SK-N-SH (cell line): Measurements from ENCODE around the gene APRT. TPM values are rescaled to one million over a fixed set of nuclear protein-coding genes. Genes with fewer than 3 reads are reported as not detected.
A peak's percentile ranks its signal among the peaks of the same experiment; 100 is the strongest.

Experiments used
- CTCF ChIA-PET: fragments of 300-600, 350-600 bp; formaldehyde crosslinking; extraction: SDS; loops from one replicate; lab custom pipeline; 2021; lab: Yijun Ruan, JAX
- POLR2A ChIA-PET: fragments of 350-600 bp; sonication (Branson Sonifier 250); formaldehyde crosslinking; extraction: SDS; loops from one replicate; lab custom pipeline; 2020; ENCODE audit warnings: antibody characterized with exemption, inconsistent platforms; lab: Yijun Ruan, JAX
- DNase-seq: peaks from one replicate; pipeline ENCODE4 v3.0.0; 2012
- H2AFZ ChIP-seq: fragments of 200-600 bp; sonication (generic); 2 replicates; pipeline ENCODE4 v1.8.1; 2016; ENCODE audit warnings: antibody characterized with exemption, mild to moderate bottlenecking, low read depth
- H3F3A ChIP-seq: fragments of 200-600 bp; sonication (generic); replicated peaks from 2 replicates; pipeline ENCODE3; 2016; ENCODE audit warnings: antibody characterized with exemption, mild to moderate bottlenecking; ENCODE audit not compliant: insufficient read depth
- H3K27ac ChIP-seq, 2 experiments: fragments of 200-500 bp in 1 of 2; fragments of 200-600 bp in 1 of 2; sonication (Bioruptor generic) in 1 of 2; sonication (generic), shearing (Covaris generic) in 1 of 2; 2 replicates each; pipeline versions ENCODE4 v1.5.1 to v1.6.1; 2014 to 2016; ENCODE audit warnings: low read depth in 2 of 2, inconsistent platforms in 1 of 2, low read length in 1 of 2, mild to moderate bottlenecking in 1 of 2, mixed read lengths in 1 of 2
- H3K27me3 ChIP-seq: fragments of 200-600 bp; sonication (generic), shearing (Covaris generic); 2 replicates; pipeline ENCODE4 v1.6.1; 2016; ENCODE audit warnings: mixed run types; ENCODE audit not compliant: insufficient read depth
- H3K36me3 ChIP-seq, 2 experiments: fragments of 200-500 bp in 1 of 2; fragments of 200-600 bp in 1 of 2; sonication (Bioruptor generic) in 1 of 2; sonication (generic) in 1 of 2; replicated peaks in 1 of 2; 2 replicates each; pipeline versions ENCODE3 to v1.5.1; 2014 to 2016; ENCODE audit warnings: low read length in 1 of 2, mild to moderate bottlenecking in 1 of 2; ENCODE audit not compliant: insufficient read depth in 2 of 2, control insufficient read depth in 1 of 2
- H3K4me1 ChIP-seq, 2 experiments: fragments of 200-500 bp in 1 of 2; fragments of 200-600 bp in 1 of 2; sonication (Bioruptor generic) in 1 of 2; sonication (generic), shearing (Covaris generic) in 1 of 2; 2 replicates each; pipeline versions ENCODE4 v1.5.1 to v1.6.1; 2014 to 2016; ENCODE audit warnings: low read depth in 1 of 2, low read length in 1 of 2, mixed run types in 1 of 2; ENCODE audit not compliant: insufficient read depth in 2 of 2, control insufficient read depth in 1 of 2
- H3K4me2 ChIP-seq: fragments of 200-600 bp; sonication (generic), shearing (Covaris generic); 2 replicates; pipeline ENCODE4 v1.6.1; 2017; ENCODE audit warnings: mixed run types
- H3K4me3 ChIP-seq, 2 experiments: fragments of 200-500 bp in 1 of 2; fragments of 200-600 bp in 1 of 2; sonication (Bioruptor generic) in 1 of 2; sonication (generic), shearing (Covaris generic) in 1 of 2; 2 replicates each; pipeline versions ENCODE4 v1.5.1 to v1.8.1; 2014 to 2016; ENCODE audit warnings: low read depth in 2 of 2, inconsistent platforms in 1 of 2, low read length in 1 of 2, mild to moderate bottlenecking in 1 of 2, mixed read lengths in 1 of 2, moderate library complexity in 1 of 2
- H3K79me2 ChIP-seq: fragments of 200-600 bp; sonication (generic); 2 replicates; pipeline ENCODE4 v1.8.1; 2017; ENCODE audit warnings: mild to moderate bottlenecking; ENCODE audit not compliant: insufficient read depth
- H3K9ac ChIP-seq: fragments of 200-600 bp; sonication (generic); 2 replicates; pipeline ENCODE4 v1.6.1; 2017; ENCODE audit warnings: mixed run types
- H3K9me2 ChIP-seq: fragments of 200-600 bp; sonication (generic); 2 replicates; pipeline ENCODE4 v1.6.1; 2017; ENCODE audit warnings: mixed run types
- H3K9me3 ChIP-seq: fragments of 200-600 bp; sonication (generic); 2 replicates; pipeline ENCODE4 v1.6.1; 2017; ENCODE audit warnings: mixed run types, mild to moderate bottlenecking, moderate library complexity
- H4K20me1 ChIP-seq: fragments of 200-600 bp; sonication (generic); 2 replicates; pipeline ENCODE4 v1.6.1; 2017; ENCODE audit warnings: mild to moderate bottlenecking, mixed run types; ENCODE audit not compliant: insufficient read depth
- EP300 ChIP-seq, 2 experiments: IDR thresholded peaks; 2 replicates each; pipeline versions ENCODE4 v1.4.0 to v1.6.1; 2012; ENCODE audit warnings: borderline replicate concordance in 1 of 2, low read depth in 1 of 2, low read length in 1 of 2
- GABPA ChIP-seq: IDR thresholded peaks from 2 replicates; pipeline ENCODE4 v1.4.0; 2012; ENCODE audit warnings: low read depth, mild to moderate bottlenecking
- NFIC ChIP-seq: IDR thresholded peaks from 2 replicates; pipeline ENCODE4 v1.4.0; 2012; ENCODE audit warnings: borderline replicate concordance
- SMC3 ChIP-seq: IDR thresholded peaks from 2 replicates; pipeline ENCODE4 v1.6.1; 2012; ENCODE audit warnings: low read depth, low read length, improper control_type of control experiment
- TCF12 ChIP-seq: IDR thresholded peaks from 2 replicates; pipeline ENCODE4 v1.4.0; 2012
- TEAD4 ChIP-seq: IDR thresholded peaks from 2 replicates; pipeline ENCODE4 v1.4.0; 2012; ENCODE audit warnings: mild to moderate bottlenecking, borderline replicate concordance; ENCODE audit not compliant: insufficient read depth
- YY1 ChIP-seq: IDR thresholded peaks from 2 replicates; pipeline ENCODE4 v1.4.0; 2012; ENCODE audit warnings: low read depth, mild to moderate bottlenecking
- WGBS: methylation state at CpG from one replicate; pipeline ENCODE4 v1.1.6; 2017; ENCODE audit warnings: low lambda C conversion rate; 5-methylcytosine and 5-hydroxymethylcytosine counted together
- polyA plus RNA-seq, 3 experiments: library from polyadenylated mRNA; depleted of rRNA; stranded (reverse); fragments of >200 nt; gene quantifications; 2 replicates each; pipeline ENCODE4 v1.2.3, GENCODE V29; 2012
- TF ChIP-seq, protein P1 (sequence below): fragments of 200-600 bp; sonication (generic); IDR thresholded peaks from 2 replicates; pipeline ENCODE4 v1.6.1; 2017; ENCODE audit warnings: antibody characterized with exemption, mild to moderate bottlenecking, moderate library complexity

Gene APRT
- polyA plus RNA-seq, 1 of the 3 experiments (the other 2 are of a cell fraction): 192 TPM

DNA sequence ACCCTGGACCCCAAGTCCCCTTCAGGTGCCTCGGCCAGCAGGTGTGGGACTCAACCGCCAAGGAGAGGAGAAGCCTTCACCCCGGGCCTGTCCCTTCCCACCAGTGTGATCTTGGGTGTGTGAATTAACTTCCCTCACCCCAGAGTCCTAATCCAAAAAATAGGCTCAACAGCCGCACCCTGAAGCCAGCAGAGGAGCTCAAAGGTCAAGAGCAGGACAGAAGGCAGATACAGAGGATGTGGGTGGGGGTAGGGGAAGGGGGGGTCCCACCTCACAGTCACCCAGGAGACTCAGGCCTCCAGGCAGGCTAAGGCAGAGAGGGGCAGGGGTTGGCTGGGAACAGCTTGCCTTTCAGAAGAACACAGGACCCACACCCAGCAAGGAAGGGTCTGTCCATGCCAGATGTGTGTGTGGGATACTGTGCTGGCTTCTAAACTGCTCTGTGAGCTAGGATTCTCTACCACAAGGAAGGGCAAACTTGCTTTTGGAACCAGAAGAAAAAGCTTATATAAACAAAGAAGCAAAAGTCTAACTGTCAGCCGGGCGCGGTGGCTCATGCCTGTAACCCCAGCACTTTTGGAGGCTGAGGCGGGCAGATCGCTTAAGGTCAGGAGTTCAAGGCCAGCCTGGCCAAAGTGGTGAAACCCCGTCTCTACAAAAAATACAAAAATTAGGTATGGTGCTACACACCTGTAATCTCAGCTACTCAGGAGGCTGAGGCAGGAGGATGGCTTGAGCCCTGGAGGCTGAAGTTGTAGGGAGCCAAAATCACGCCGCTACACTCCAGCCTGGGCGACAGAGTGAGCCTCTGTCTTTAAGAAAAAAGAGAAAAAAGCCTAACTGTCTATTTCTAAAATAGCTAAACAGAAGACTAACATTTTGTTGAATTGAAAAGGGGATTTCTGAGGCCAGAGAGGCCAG, 31.3 kb downstream of the APRT start:
- POLR2A ChIA-PET: no interaction called here
- peaks cover 95% of the 10 kb centered on the region for H3K79me2 ChIP-seq
- no peaks in the 10 kb centered on the region for H3K9me3 ChIP-seq
- no peaks in the 10 kb centered on the region for H3K9me2 ChIP-seq
- TF ChIP-seq, protein P1, sequence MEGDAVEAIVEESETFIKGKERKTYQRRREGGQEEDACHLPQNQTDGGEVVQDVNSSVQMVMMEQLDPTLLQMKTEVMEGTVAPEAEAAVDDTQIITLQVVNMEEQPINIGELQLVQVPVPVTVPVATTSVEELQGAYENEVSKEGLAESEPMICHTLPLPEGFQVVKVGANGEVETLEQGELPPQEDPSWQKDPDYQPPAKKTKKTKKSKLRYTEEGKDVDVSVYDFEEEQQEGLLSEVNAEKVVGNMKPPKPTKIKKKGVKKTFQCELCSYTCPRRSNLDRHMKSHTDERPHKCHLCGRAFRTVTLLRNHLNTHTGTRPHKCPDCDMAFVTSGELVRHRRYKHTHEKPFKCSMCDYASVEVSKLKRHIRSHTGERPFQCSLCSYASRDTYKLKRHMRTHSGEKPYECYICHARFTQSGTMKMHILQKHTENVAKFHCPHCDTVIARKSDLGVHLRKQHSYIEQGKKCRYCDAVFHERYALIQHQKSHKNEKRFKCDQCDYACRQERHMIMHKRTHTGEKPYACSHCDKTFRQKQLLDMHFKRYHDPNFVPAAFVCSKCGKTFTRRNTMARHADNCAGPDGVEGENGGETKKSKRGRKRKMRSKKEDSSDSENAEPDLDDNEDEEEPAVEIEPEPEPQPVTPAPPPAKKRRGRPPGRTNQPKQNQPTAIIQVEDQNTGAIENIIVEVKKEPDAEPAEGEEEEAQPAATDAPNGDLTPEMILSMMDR: no peak
- TF ChIP-seq, all 33 proteins: peak for 0
- Histone ChIP-seq H3K4me2 (peak overlapping the region; percentile 14; the same call in 1 of the 2 replicates), H3K9ac (no peak overlapping the region), H3K36me3 (no peaks in the 10 kb centered on the region), H2AFZ (no peak overlapping the region), H3F3A (peaks cover 15% of the 10 kb centered on the region), H4K20me1 (peaks cover 83% of the 10 kb centered on the region), H3K4me1 (peaks cover 0 to 41% of the 10 kb centered on the region in 2 experiments; a peak in 3 of 4 replicates), H3K4me3 (no peak overlapping the region), H3K27ac (no peak overlapping the region), H3K27me3 (no peaks in the 10 kb centered on the region)
- no peak for DNase-seq
- WGBS: 87% methylated on average over 10 of the region's 13 CpGs
- CTCF ChIA-PET: interaction anchor here (0.9 to 3.9 kb wide), 10 partner anchors 8 to 77 kb away, joined by 3 to 35 read pairs (median 5); no protein-coding TSS in a partner anchor

- no peaks in the 10 kb centered on the region for H3K27me3 ChIP-seq
- no peaks in the 10 kb centered on the region for H3K9me2 ChIP-seq
- H3K9me3 ChIP-seq: no peaks in the 10 kb centered on the region
- H3F3A ChIP-seq: peaks cover 16% of the 10 kb centered on the region
- H3K79me2 ChIP-seq: peaks cover 100% of the 10 kb centered on the region
- CTCF ChIA-PET: interaction anchor here (1.2 to 3.9 kb wide), 7 partner anchors 9 to 78 kb away, joined by 3 to 35 read pairs (median 5); no protein-coding TSS in a partner anchor
- no peaks in the 10 kb centered on the region for H3K36me3 ChIP-seq
- H4K20me1 ChIP-seq: peaks cover 91% of the 10 kb centered on the region
- H3K4me3 ChIP-seq: no peak overlapping the region
- no peak overlapping the region for H3K4me2 ChIP-seq
- POLR2A ChIA-PET: no interaction called here
- TF ChIP-seq NFIC (no peak), EP300 (IDR thresholded peaks at IDR 0.05; ENCODE audit: borderline replicate concordance in 1 of 2, low read depth in 1 of 2, low read length in 1 of 2) (no peak), TCF12 (no peak), SMC3 (no peak), YY1 (no peak), TEAD4 (no peak), GABPA (no peak)
- no peak for DNase-seq
- H3K9ac ChIP-seq: no peak overlapping the region
- no peak overlapping the region for H2AFZ ChIP-seq
- no peak overlapping the region for H3K27ac ChIP-seq
- H3K4me1 ChIP-seq: peaks cover 0 to 41% of the 10 kb centered on the region in 2 experiments; a peak in 3 of 4 replicates
- WGBS: 83% methylated on average over 5 of the region's 34 CpGs
These were observed 32.2 kb downstream of the APRT start for GRCh38 chr16:88779406-88780141.
